ENCODE measurements around the gene FBXO4. TPM values are rescaled to one million over a fixed set of nuclear protein-coding genes. Genes with fewer than 3 reads are reported as not detected.

The FBXO4 gene
- total RNA-seq, 1 donor: 11.2 TPM

- no peak overlapping the region for H3K4me3 ChIP-seq (ENCODE audit: low read depth, low read length)
- no peak for DNase-seq (ENCODE audit: low read depth)
- no peak for TF ChIP-seq CTCF (IDR thresholded peaks at IDR 0.05; ENCODE audit: insufficient read depth, low read depth, low read length)
Observed at GRCh38 chr5:41921166-41921565, 3.9 kb upstream of the FBXO4 start.

- no peak for DNase-seq (ENCODE audit: low read depth)
- no peak for TF ChIP-seq CTCF (IDR thresholded peaks at IDR 0.05; ENCODE audit: insufficient read depth, low read depth, low read length)
- H3K4me3 ChIP-seq (ENCODE audit: low read depth, low read length): no peak overlapping the region
Observed at GRCh38 chr5:41921874-41922273, 3.2 kb upstream of the FBXO4 start.

GRCh38 chr5:41924526-41924871 lies 582 bp upstream of the FBXO4 start:
- peak overlapping the region; percentile 76 for H3K4me3 ChIP-seq (ENCODE audit: low read depth, low read length)
- no peak for DNase-seq (ENCODE audit: low read depth)
- TF ChIP-seq CTCF (IDR thresholded peaks at IDR 0.05; ENCODE audit: insufficient read depth, low read depth, low read length): no peak

GRCh38 chr5:41925555-41925951 lies 472 bp downstream of the FBXO4 start:
- peak; percentile 50 for DNase-seq (ENCODE audit: low read depth)
- H3K4me3 ChIP-seq (ENCODE audit: low read depth, low read length): peak overlapping the region; percentile 76
- TF ChIP-seq CTCF (IDR thresholded peaks at IDR 0.05; ENCODE audit: insufficient read depth, low read depth, low read length): no peak

- no peak for DNase-seq (ENCODE audit: low read depth)
- H3K4me3 ChIP-seq (ENCODE audit: low read depth, low read length): no peak overlapping the region
- no peak for TF ChIP-seq CTCF (IDR thresholded peaks at IDR 0.05; ENCODE audit: insufficient read depth, low read depth, low read length)
Observed at GRCh38 chr5:41927604-41928003, 2.5 kb downstream of the FBXO4 start.

- TF ChIP-seq CTCF (IDR thresholded peaks at IDR 0.05; ENCODE audit: insufficient read depth, low read depth, low read length): no peak
- no peak for DNase-seq (ENCODE audit: low read depth)
- no peak overlapping the region for H3K4me3 ChIP-seq (ENCODE audit: low read depth, low read length)
Observed at GRCh38 chr5:41929035-41929434, 4.0 kb downstream of the FBXO4 start.

- TF ChIP-seq CTCF (IDR thresholded peaks at IDR 0.05; ENCODE audit: insufficient read depth, low read depth, low read length): no peak
- DNase-seq (ENCODE audit: low read depth): no peak
- H3K4me3 ChIP-seq (ENCODE audit: low read depth, low read length): no peak overlapping the region
Observed at GRCh38 chr5:41932770-41933169, 7.7 kb downstream of the FBXO4 start.
